ENCODE results near the gene MPP2. TPM values are rescaled to one million over a fixed set of nuclear protein-coding genes. Genes with fewer than 3 reads are reported as not detected.

The MPP2 gene, protein sequence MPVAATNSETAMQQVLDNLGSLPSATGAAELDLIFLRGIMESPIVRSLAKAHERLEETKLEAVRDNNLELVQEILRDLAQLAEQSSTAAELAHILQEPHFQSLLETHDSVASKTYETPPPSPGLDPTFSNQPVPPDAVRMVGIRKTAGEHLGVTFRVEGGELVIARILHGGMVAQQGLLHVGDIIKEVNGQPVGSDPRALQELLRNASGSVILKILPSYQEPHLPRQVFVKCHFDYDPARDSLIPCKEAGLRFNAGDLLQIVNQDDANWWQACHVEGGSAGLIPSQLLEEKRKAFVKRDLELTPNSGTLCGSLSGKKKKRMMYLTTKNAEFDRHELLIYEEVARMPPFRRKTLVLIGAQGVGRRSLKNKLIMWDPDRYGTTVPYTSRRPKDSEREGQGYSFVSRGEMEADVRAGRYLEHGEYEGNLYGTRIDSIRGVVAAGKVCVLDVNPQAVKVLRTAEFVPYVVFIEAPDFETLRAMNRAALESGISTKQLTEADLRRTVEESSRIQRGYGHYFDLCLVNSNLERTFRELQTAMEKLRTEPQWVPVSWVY
- total RNA-seq: 7.0 to 7.8 TPM (median 7.5 TPM) in 3 replicates
- long read RNA-seq, full-length matches to known transcripts: 9 of 14 reads
- long read RNA-seq, partial matches to known transcripts: 2 of 14 reads
- long read RNA-seq, other reads (novel, unspliced or antisense): 3 of 14 reads

- no peaks in the 10 kb centered on the region for H3K36me3 Mint-ChIP-seq (ENCODE audit: low read depth)
- peak within 1 kb of the TSS; percentile 83 for H3K4me3 Mint-ChIP-seq (ENCODE audit: unreplicated experiment)
- H3K9me3 Mint-ChIP-seq (ENCODE audit: low read depth): no peaks in the 10 kb centered on the region
- DNase-seq (ENCODE audit: low spot score): no peak
- H3K4me1 Mint-ChIP-seq (ENCODE audit: low read depth): peaks cover 19% of the 10 kb centered on the region
- H3K27ac Mint-ChIP-seq (ENCODE audit: unreplicated experiment): peak within 1 kb of the TSS; percentile 70
- no peaks in the 10 kb centered on the region for H3K27me3 Mint-ChIP-seq (ENCODE audit: low read depth)
- TF ChIP-seq CTCF (IDR thresholded peaks at IDR 0.05): peak; percentile 64
Measured at GRCh38 chr17:43907425-43907981, at the start of gene MPP2. TSS of gene MPP2 (minus strand) at chr17:43907536. CDS start at chr17:43904460, 3,076 bp downstream.

DNA sequence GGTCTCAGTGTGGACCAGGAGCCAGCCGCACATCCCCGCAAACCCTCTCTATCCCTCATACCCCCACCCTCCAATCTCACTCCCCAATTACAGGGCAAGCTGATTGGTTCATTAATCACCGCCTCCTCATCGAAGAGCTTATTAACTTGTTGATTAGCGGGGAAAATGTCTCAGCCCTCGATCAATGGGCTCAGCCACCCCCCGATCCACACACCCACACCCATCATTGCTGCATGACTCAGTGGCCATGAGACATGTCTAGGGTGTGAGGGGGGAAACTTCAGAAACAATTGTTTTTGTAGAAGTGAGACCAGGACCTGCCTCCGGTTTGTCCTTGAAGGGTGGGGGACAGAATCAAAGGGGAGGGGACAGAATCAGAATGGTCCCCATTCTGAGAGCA, 48.9 kb upstream of the MPP2 start:
- peaks cover 1% of the 10 kb centered on the region for H3K36me3 Mint-ChIP-seq (ENCODE audit: low read depth)
- TF ChIP-seq CTCF (IDR thresholded peaks at IDR 0.05): no peak

DNA sequence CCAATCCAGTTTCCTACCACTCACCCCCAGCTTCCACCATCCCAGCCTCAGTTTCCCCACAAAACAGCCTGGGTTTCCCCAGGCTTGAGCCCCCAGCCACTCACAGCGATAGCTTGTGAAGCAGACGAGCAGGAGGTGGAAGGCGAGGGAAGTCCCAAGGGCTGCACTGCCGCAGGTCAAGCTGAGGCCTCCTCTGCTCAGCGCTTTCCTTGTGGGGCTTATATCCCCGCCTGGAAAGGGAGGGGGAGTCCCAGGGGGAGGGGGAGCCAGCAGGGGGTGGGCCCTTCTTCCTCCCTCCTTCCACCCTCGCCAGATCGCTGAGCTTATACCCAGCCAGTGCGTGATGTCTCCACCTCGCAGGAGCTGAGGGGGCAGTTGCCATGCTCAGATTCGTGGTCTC, 46.4 kb upstream of the MPP2 start, which contains the start of gene PYY:
Gene PYY, minus strand, starts transcription at position 195 of the 400 bp plus-strand sequence. CDS start 457 bp downstream, outside the sequence.
- Mint-ChIP-seq H3K27ac (ENCODE audit: unreplicated experiment) (no peak within 1 kb of the TSS), H3K27me3 (ENCODE audit: low read depth) (peaks cover 49% of the 10 kb centered on the region), H3K4me3 (ENCODE audit: unreplicated experiment) (no peak within 1 kb of the TSS), H3K4me1 (ENCODE audit: low read depth) (peaks cover 8% of the 10 kb centered on the region), H3K36me3 (ENCODE audit: low read depth) (peaks cover 1% of the 10 kb centered on the region), H3K9me3 (ENCODE audit: low read depth) (no peaks in the 10 kb centered on the region)
- no peak for TF ChIP-seq CTCF (IDR thresholded peaks at IDR 0.05)
- DNase-seq (ENCODE audit: low spot score): no peak

More for the DNA sequence above, 48.9 kb upstream of the MPP2 start:
- H3K27me3 Mint-ChIP-seq (ENCODE audit: low read depth): peaks cover 32% of the 10 kb centered on the region
- no peak overlapping the region for H3K4me3 Mint-ChIP-seq (ENCODE audit: unreplicated experiment)
- DNase-seq (ENCODE audit: low spot score): no peak
- H3K27ac Mint-ChIP-seq (ENCODE audit: unreplicated experiment): no peak overlapping the region
- no peaks in the 10 kb centered on the region for H3K9me3 Mint-ChIP-seq (ENCODE audit: low read depth)
- H3K4me1 Mint-ChIP-seq (ENCODE audit: low read depth): peaks cover 8% of the 10 kb centered on the region

DNA sequence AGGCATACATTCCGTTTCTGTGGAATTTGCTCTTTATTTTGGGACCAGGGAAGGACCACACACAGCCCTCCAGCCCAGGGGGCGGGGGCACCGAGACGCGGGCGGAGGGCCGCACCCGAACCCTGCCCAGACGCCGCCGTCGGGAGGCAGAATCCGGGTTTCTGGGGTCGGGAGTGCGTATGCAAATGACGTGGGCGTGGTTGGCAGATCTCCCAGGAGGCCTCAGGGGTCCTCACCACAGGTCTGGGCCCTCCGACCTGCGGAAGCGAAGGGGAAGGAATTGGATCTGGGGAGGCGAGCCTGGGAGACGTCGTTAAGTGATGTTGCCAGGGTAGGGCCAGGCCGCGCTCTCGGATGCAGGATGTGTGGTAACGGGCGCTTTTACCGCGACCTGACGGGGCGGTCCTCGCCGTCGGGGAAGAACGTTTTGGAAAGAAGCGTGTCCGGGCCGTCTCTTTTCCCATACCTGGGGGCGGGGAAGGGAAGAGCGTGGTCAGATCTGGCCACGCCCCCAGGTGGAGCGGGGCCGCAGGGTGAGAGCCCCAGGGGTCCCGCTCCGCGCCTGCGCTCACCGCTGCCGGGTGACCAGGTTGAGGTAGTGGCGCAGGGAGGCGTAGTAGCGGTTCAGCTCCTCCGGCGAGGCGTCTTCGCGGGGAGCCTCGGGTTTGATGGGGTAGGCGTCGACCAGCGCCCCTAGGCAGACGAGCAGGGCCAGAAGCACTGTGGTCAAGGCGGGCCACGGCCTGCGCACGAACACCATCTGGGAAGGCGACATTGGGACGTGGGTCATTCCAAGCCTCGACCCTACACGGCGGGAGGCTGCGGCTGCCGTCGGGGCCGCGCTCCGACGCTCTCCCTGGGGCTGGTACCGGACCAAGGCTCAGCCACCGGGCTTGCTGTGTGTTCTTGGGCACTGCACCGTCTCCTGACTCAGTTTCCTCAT, 45.7 kb upstream of the MPP2 start:
- Mint-ChIP-seq H3K27ac (ENCODE audit: unreplicated experiment) (no peak overlapping the region), H3K4me1 (ENCODE audit: low read depth) (peaks cover 8% of the 10 kb centered on the region), H3K9me3 (ENCODE audit: low read depth) (no peaks in the 10 kb centered on the region), H3K36me3 (ENCODE audit: low read depth) (peaks cover 1% of the 10 kb centered on the region), H3K4me3 (ENCODE audit: unreplicated experiment) (peak overlapping the region; percentile 59), H3K27me3 (ENCODE audit: low read depth) (peaks cover 49% of the 10 kb centered on the region)
- TF ChIP-seq CTCF (IDR thresholded peaks at IDR 0.05): no peak
- DNase-seq (ENCODE audit: low spot score): no peak

All from chondrocyte (in vitro differentiated cells).